GM12878 (cell line): ENCODE results near the gene ZNF304. TPM values are rescaled to one million over a fixed set of nuclear protein-coding genes. Genes with fewer than 3 reads are reported as not detected.

Experiments
- ATAC-seq: fragments of 200-7000 bp; cut with Tn5 transposase; 3 replicates; pipeline ENCODE4 v1.9.1; 2020; ENCODE audit warnings: mild to moderate bottlenecking, moderate library complexity
- BruUV-seq: library from RNA; stranded (reverse); fragments of 400-500 nt; replicated peaks from 2 replicates; lab custom pipeline; 2021; lab: Mats Ljungman, UMichigan
- CTCF ChIA-PET: fragments of 300-600 bp; sonication (Branson Sonifier 250); formaldehyde crosslinking; extraction: SDS; loops from one replicate; lab custom pipeline; 2021; ENCODE audit warnings: inconsistent platforms; lab: Yijun Ruan, JAX
- POLR2A ChIA-PET: fragments of 350-600 bp; formaldehyde crosslinking; extraction: SDS; loops from one replicate; lab custom pipeline; 2021; ENCODE audit warnings: inconsistent platforms; lab: Charles Lee
- RAD21 ChIA-PET: fragments of 300-600 bp; sonication (Branson Sonifier 250); formaldehyde crosslinking; loops from one replicate; lab custom pipeline; 2023; ENCODE audit warnings: antibody characterized with exemption; ENCODE audit not compliant: unreplicated experiment; lab: Charles Lee
- SMC1A ChIA-PET: fragments of 300-600 bp; sonication (Branson Sonifier 250); formaldehyde crosslinking; loops from one replicate; lab custom pipeline; 2023; ENCODE audit not compliant: unreplicated experiment, uncharacterized antibody; lab: Charles Lee
- DNase-seq: peaks from one replicate; pipeline ENCODE4 v3.0.0-alpha.2; 2011; ENCODE audit warnings: low read depth, low spot score
- FAIRE-seq: peaks from 3 replicates; lab custom pipeline; 2011; peaks lifted over from hg19 to GRCh38; lab: Jason Lieb, UNC
- H2AFZ ChIP-seq: 2 replicates; pipeline ENCODE4 v1.6.0; 2011; ENCODE audit warnings: low read depth, low read length, control low read depth; ENCODE audit not compliant: control insufficient read depth
- H3K27ac ChIP-seq: 2 replicates; pipeline ENCODE4 v1.5.1; 2011; ENCODE audit warnings: control low read depth; ENCODE audit not compliant: control insufficient read depth, insufficient read depth
- H3K27me3 ChIP-seq, 2 experiments: replicated peaks in 1 of 2; 2 replicates each; pipeline versions ENCODE4 v1.6.0 to v1.6.1; 2011; ENCODE audit warnings: low read length in 1 of 2; ENCODE audit not compliant: control insufficient read depth in 2 of 2, insufficient read depth in 2 of 2
- H3K36me3 ChIP-seq, 2 experiments: 2 replicates each; pipeline ENCODE4 v1.5.1; 2011; ENCODE audit warnings: low read length in 1 of 2; ENCODE audit not compliant: control insufficient read depth in 2 of 2, insufficient read depth in 2 of 2
- H3K4me1 ChIP-seq: 2 replicates; pipeline ENCODE4 v1.6.1; 2011; ENCODE audit warnings: mild to moderate bottlenecking, low read length, moderate library complexity, mixed read lengths; ENCODE audit not compliant: control insufficient read depth, insufficient read depth
- H3K4me2 ChIP-seq: 2 replicates; pipeline ENCODE4 v1.6.0; 2011; ENCODE audit warnings: control low read depth; ENCODE audit not compliant: control insufficient read depth, insufficient read depth
- H3K4me3 ChIP-seq: fragments of 200-600 bp; sonication (generic); 2 replicates; pipeline ENCODE4 v1.5.1; 2016
- H3K79me2 ChIP-seq: 2 replicates; pipeline ENCODE4 v1.6.0; 2011; ENCODE audit warnings: low read length; ENCODE audit not compliant: control insufficient read depth, insufficient read depth
- H3K9ac ChIP-seq: 2 replicates; pipeline ENCODE4 v1.8.0; 2011; ENCODE audit warnings: low read length, control low read depth, mixed read lengths; ENCODE audit not compliant: control insufficient read depth, insufficient read depth
- H3K9me3 ChIP-seq: replicated peaks from 3 replicates; pipeline ENCODE4 v1.5.1; 2011; ENCODE audit warnings: mild to moderate bottlenecking, low read length; ENCODE audit not compliant: control insufficient read depth, insufficient read depth
- H4K20me1 ChIP-seq: 2 replicates; pipeline ENCODE4 v1.6.0; 2011; ENCODE audit not compliant: control insufficient read depth, insufficient read depth
- BCLAF1 ChIP-seq: fragments of 450-650 bp; IDR thresholded peaks from 2 replicates; pipeline ENCODE4 v1.6.1; 2017; ENCODE audit warnings: antibody characterized with exemption, mild to moderate bottlenecking, moderate library complexity
- CHD1 ChIP-seq: IDR thresholded peaks from 2 replicates; pipeline ENCODE4 v1.6.1; 2012; ENCODE audit warnings: low read depth, low read length, improper control_type of control experiment
- EZH2 ChIP-seq: IDR thresholded peaks from 2 replicates; pipeline ENCODE4 v1.6.1; 2012; ENCODE audit warnings: low read depth, mild to moderate bottlenecking, control low read depth, inconsistent platforms, low read length, borderline replicate concordance; ENCODE audit not compliant: control insufficient read depth
- JUNB ChIP-seq: IDR thresholded peaks from 2 replicates; pipeline ENCODE4 v1.6.1; 2016; ENCODE audit warnings: antibody characterized with exemption, mild to moderate bottlenecking
- KDM1A ChIP-seq: fragments of 200-600 bp; sonication (generic); IDR thresholded peaks from 2 replicates; pipeline ENCODE4 v1.6.1; 2016; ENCODE audit warnings: borderline replicate concordance
- MXI1 ChIP-seq: fragments of 150-350 bp; IDR thresholded peaks from 2 replicates; pipeline ENCODE4 v1.6.1; 2011; ENCODE audit warnings: low read depth, mild to moderate bottlenecking, inconsistent platforms, low read length, improper control_type of control experiment
- NFYB ChIP-seq: IDR thresholded peaks from 2 replicates; pipeline ENCODE4 v1.6.1; 2011; ENCODE audit warnings: low read depth, mild to moderate bottlenecking, low read length, improper control_type of control experiment, moderate library complexity; ENCODE audit not compliant: insufficient read depth
- NRF1 ChIP-seq: conservative IDR thresholded peaks from 2 replicates; pipeline ENCODE4 v1.6.1; 2011; ENCODE audit warnings: mild to moderate bottlenecking, low read depth, low read length, improper control_type of control experiment
- RBBP5 ChIP-seq: fragments of 200-600 bp; sonication (generic); conservative IDR thresholded peaks from 2 replicates; pipeline ENCODE4 v1.6.1; 2016
- SRF ChIP-seq, 2 experiments: IDR thresholded peaks; 2 replicates each; pipeline ENCODE4 v1.6.1; 2011; ENCODE audit warnings: low read depth in 2 of 2, low read length in 2 of 2, mild to moderate bottlenecking in 1 of 2, moderate library complexity in 1 of 2
- TARDBP ChIP-seq: IDR thresholded peaks from 2 replicates; pipeline ENCODE4 v1.6.1; 2016; ENCODE audit warnings: borderline replicate concordance
- USF2 ChIP-seq: IDR thresholded peaks from 2 replicates; pipeline ENCODE4 v1.6.1; 2011; ENCODE audit warnings: low read depth, low read length, improper control_type of control experiment, borderline replicate concordance
- YBX1 ChIP-seq: fragments of 450-650 bp; IDR thresholded peaks from 2 replicates; pipeline ENCODE4 v1.6.1; 2016; ENCODE audit warnings: antibody characterized with exemption
- ZNF384 ChIP-seq: IDR thresholded peaks from 2 replicates; pipeline ENCODE4 v1.6.1; 2012; ENCODE audit warnings: low read depth, mild to moderate bottlenecking, low read length, improper control_type of control experiment, borderline replicate concordance
- ZNF622 ChIP-seq: fragments of 450-650 bp; IDR thresholded peaks from 2 replicates; pipeline ENCODE4 v1.6.1; 2017; ENCODE audit warnings: mild to moderate bottlenecking, inconsistent platforms
- WGBS: methylation state at CpG from one replicate; pipeline ENCODE4 v1.1.6; 2016; ENCODE audit warnings: low lambda C conversion rate; ENCODE audit not compliant: insufficient replicate concordance, insufficient coverage; ENCODE audit errors: missing lambda C conversion rate; 5-methylcytosine and 5-hydroxymethylcytosine counted together
- in situ Hi-C: fragments of 300-500 bp; cut with MboI; formaldehyde crosslinking; loops from 9 replicates; pipeline ENCODE4 v1.14.3; 2018; ENCODE audit warnings: mixed read lengths
- intact Hi-C: fragments of 100-400 bp; cut with micrococcal nuclease; formaldehyde crosslinking; loops from one replicate; pipeline ENCODE4 v1.14.2; 2022; ENCODE audit not compliant: unreplicated experiment
- polyA plus RNA-seq, 11 experiments: library from polyadenylated mRNA; depleted of rRNA in 4 of 11; unstranded in 6 of 11; stranded (reverse) in 5 of 11; fragments of >200 nt; fragmentation: Nextera tagmentation in 4 of 11; fragmentation: Illumina TruSeq in 1 of 11; extraction: Ambion mirVana in 4 of 11; extraction: Trizol in 1 of 11; gene quantifications; 1 replicate in 1 of 11; 2 replicates in 10 of 11; pipeline versions ENCODE4 v1.2.1 to v1.2.3, GENCODE V29; 2011 to 2016; ENCODE audit warnings: inconsistent platforms in 2 of 11, missing spikeins in 2 of 11, low read depth in 1 of 11
- total RNA-seq, 4 experiments: library from RNA; depleted of rRNA in 3 of 4; stranded (reverse); fragments of >200 nt in 3 of 4; fragmentation: Illumina TruSeq in 1 of 4; extraction: Trizol in 1 of 4; gene quantifications; 2 replicates each; pipeline versions ENCODE4 v1.2.1 to v1.2.3, GENCODE V29; 2013 to 2021
- TF ChIP-seq, protein P1 (sequence below): fragments of 450-650 bp; formaldehyde crosslinking; IDR thresholded peaks from 2 replicates; pipeline ENCODE4 v1.4.0; 2022; ENCODE audit warnings: mild to moderate bottlenecking, moderate library complexity

The ZNF304 gene
- total and polyA plus RNA-seq, 10 of the 15 experiments (the other 5 are each of a cell fraction or from before 2014, with no cell fraction given): 1.1 to 11.6 (median 6.9) TPM

DNA sequence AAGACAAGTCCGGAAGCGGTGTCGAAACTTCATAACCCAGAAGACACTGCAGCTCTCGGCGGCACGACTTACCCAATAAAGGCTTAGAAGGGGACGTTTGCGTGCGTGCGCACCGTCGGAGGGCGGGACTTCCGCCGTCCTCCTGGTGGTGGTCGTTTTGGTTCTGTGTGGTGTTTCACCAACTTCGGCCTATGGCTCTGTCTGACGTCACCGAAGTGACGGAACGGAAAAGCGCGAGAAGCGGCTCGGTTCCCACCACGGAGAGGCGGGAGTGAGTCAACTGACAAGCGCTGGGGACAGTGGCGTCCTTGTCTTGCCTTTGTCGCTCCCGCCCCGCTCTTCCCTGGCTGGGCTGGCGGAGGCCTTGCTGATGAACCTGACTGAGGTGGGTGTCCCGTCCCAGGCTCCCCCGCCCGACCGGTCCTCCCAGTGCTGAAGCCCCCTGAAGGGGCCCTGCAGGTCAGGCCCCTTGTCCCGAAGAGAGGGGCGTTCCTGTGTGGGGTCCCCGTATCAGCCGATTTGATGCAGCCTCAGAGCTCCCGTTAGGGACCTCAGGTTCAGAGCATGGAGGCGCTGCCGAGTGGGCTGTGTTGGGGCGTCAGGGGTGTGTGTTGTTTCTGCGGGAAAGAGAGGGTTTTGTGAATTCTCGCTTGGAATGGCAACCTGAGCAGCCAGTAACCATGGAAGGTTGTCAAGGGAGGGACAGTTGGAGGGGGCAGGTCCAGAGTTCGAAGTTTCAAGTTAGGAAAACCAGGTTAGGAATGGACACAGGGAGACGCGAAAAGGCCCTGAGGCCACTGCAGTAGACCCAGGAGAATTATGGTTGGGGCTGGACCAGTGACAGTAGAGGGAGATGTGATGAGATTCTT is 38.9 kb downstream of the ZNF304 start, which contains the start of gene ZNF548 (continued):
- no peak for TF ChIP-seq KDM1A
- peak; percentile 77 for TF ChIP-seq MXI1
- peak; percentile 40 for TF ChIP-seq NRF1
- no peak for TF ChIP-seq YBX1
- no peak for TF ChIP-seq RBBP5
- TF ChIP-seq TARDBP: no peak; the same call in 1 of the 2 replicates
- no peak for TF ChIP-seq SRF (IDR thresholded peaks at IDR 0.05; ENCODE audit: low read depth in 2 of 2, low read length in 2 of 2)
- no peak for TF ChIP-seq JUNB
- no peak for TF ChIP-seq ZNF384

DNA sequence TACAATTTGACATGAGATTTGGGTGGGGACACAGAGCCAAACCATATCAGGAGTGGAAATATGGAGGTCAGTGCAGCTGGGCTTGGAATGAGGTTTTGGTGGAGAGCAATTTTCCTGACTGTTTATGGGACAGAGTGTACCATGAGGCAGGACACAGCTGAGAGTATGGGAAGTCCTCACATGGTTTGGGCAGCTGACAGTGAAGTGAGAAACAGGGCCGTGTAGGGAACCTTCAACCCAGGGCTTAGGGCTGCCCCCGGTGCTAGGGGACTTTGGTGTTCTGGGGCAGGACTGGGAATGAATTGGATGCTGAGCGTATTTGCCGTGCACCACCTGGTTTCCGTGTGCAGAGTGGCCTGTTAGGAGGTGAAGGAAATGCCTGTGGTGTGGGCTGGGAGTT is 44.6 kb downstream of the ZNF304 start:
- intact Hi-C loops: no loop called here
- Histone ChIP-seq H3K9ac (no peak overlapping the region), H3K4me1 (peaks cover 3% of the 10 kb centered on the region; the same call in 1 of the 2 replicates), H4K20me1 (no peaks in the 10 kb centered on the region), H3K4me3 (no peak overlapping the region), H3K36me3 (peaks cover 14 to 30% of the 10 kb centered on the region in 2 experiments), H3K27me3 (no peaks in the 10 kb centered on the region), H3K9me3 (peaks cover 17% of the 10 kb centered on the region), H3K27ac (no peak overlapping the region), H3K79me2 (peaks cover 22% of the 10 kb centered on the region), H3K4me2 (no peak overlapping the region), H2AFZ (no peak overlapping the region)
- no peak for ATAC-seq
- SMC1A ChIA-PET: interaction anchor here (2.9 kb wide), 1 partner anchor 10 kb away, joined by 9 read pairs; no protein-coding TSS in a partner anchor
- no peak for FAIRE-seq
- no TSS peak for BruUV-seq
- DNase-seq: no peak
- POLR2A ChIA-PET: interaction anchor here (0.6 kb wide), 1 partner anchor 29 kb away, joined by 5 read pairs; no protein-coding TSS in a partner anchor
- in situ Hi-C loops: no loop called here
- RAD21 ChIA-PET: no interaction called here
- CTCF ChIA-PET: no interaction called here
- WGBS: 93% methylated on average over 5 of the region's 5 CpGs
- TF ChIP-seq NFYB: no peak
- TF ChIP-seq, protein P1, sequence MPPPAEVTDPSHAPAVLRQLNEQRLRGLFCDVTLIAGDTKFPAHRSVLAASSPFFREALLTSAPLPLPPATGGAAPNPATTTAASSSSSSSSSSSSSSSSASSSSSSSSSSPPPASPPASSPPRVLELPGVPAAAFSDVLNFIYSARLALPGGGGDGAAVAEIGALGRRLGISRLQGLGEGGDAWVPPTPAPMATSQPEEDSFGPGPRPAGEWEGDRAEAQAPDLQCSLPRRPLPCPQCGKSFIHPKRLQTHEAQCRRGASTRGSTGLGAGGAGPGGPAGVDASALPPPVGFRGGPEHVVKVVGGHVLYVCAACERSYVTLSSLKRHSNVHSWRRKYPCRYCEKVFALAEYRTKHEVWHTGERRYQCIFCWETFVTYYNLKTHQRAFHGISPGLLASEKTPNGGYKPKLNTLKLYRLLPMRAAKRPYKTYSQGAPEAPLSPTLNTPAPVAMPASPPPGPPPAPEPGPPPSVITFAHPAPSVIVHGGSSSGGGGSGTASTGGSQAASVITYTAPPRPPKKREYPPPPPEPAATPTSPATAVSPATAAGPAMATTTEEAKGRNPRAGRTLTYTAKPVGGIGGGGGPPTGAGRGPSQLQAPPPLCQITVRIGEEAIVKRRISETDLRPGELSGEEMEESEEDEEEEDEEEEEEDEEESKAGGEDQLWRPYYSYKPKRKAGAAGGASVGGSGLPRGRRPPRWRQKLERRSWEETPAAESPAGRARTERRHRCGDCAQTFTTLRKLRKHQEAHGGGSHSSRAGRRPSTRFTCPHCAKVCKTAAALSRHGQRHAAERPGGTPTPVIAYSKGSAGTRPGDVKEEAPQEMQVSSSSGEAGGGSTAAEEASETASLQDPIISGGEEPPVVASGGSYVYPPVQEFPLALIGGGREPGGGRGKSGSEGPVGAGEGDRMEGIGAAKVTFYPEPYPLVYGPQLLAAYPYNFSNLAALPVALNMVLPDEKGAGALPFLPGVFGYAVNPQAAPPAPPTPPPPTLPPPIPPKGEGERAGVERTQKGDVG (CRISPR knock-in tag): no peak
- TF ChIP-seq USF2: no peak
- no peak for TF ChIP-seq CHD1
- no peak for TF ChIP-seq ZNF622
- TF ChIP-seq BCLAF1: no peak
- no peak for TF ChIP-seq EZH2
